Memory B cell (primary cell): ENCODE measurements around the gene SH3GLB2.
"Not testable (repeated sequence)": the region's sequence is repeated elsewhere in the genome, so short reads cannot be mapped to it uniquely, and the experiment has no call there.

Source experiments
- ATAC-seq: fragments of 150-1000 bp; cut with Tn5 transposase; 2 replicates; pipeline ENCODE4 v1.10.0; 2021; ENCODE audit warnings: low read depth, mild to moderate bottlenecking, moderate library complexity
- DNase-seq, 2 donors: peaks; one replicate each; pipeline ENCODE4 v3.0.0; 2022; ENCODE audit warnings: low spot score in 2 of 2
- H3K27ac Mint-ChIP-seq: one replicate; pipeline ENCODE4 v1.8.0; 2022; ENCODE audit warnings: mild to moderate bottlenecking, moderate library complexity, mixed read lengths
- H3K27me3 Mint-ChIP-seq: one replicate; pipeline ENCODE4 v1.8.0; 2022; ENCODE audit warnings: mixed read lengths
- H3K36me3 Mint-ChIP-seq: one replicate; pipeline ENCODE4 v1.8.0; 2022; ENCODE audit warnings: mild to moderate bottlenecking, mixed read lengths
- H3K4me1 Mint-ChIP-seq: one replicate; pipeline ENCODE4 v1.8.0; 2022; ENCODE audit warnings: mixed read lengths
- H3K4me3 Mint-ChIP-seq: one replicate; pipeline ENCODE4 v1.8.0; 2022; ENCODE audit warnings: mild to moderate bottlenecking, moderate library complexity, mixed read lengths
- H3K9me3 Mint-ChIP-seq: one replicate; pipeline ENCODE4 v1.8.0; 2022; ENCODE audit warnings: mixed read lengths

Gene SH3GLB2

GRCh38 chr9:129036923-129037766 lies 9.0 kb upstream of the SH3GLB2 start:
- Mint-ChIP-seq H3K27me3 (no peaks in the 10 kb centered on the region), H3K36me3 (peaks cover 6% of the 10 kb centered on the region), H3K4me1 (peaks cover 23% of the 10 kb centered on the region), H3K9me3 (no peaks in the 10 kb centered on the region), H3K27ac (peak overlapping the region; percentile 93), H3K4me3 (peak overlapping the region; percentile 93)
- DNase-seq (no peak), ATAC-seq (no peak)

- ATAC-seq: peak; percentile 98
- Mint-ChIP-seq H3K4me3 (peak within 1 kb of the TSS; percentile 93), H3K27ac (peak within 1 kb of the TSS; percentile 93), H3K4me1 (peaks cover 23% of the 10 kb centered on the region), H3K36me3 (no peaks in the 10 kb centered on the region), H3K27me3 (no peaks in the 10 kb centered on the region), H3K9me3 (no peaks in the 10 kb centered on the region)
- peak; percentile 82 to 89 for DNase-seq
Observed at GRCh38 chr9:129036241-129036922, 8.3 kb upstream of the SH3GLB2 start, which contains the start of gene MIGA2. Gene MIGA2, plus strand, starts transcription at chr9:129036626. Its CDS starts 3,969 bp downstream, at chr9:129040595.

GRCh38 chr9:129035838-129036237 lies 7.7 kb upstream of the SH3GLB2 start:
- H3K27me3 Mint-ChIP-seq, DNase-seq, H3K9me3 Mint-ChIP-seq, H3K36me3 Mint-ChIP-seq, ATAC-seq: not testable (repeated sequence)
- H3K4me3 Mint-ChIP-seq: peak overlapping the region; percentile 93
- H3K4me1 Mint-ChIP-seq: peaks cover 23% of the 10 kb centered on the region
- peak overlapping the region; percentile 93 for H3K27ac Mint-ChIP-seq

GRCh38 chr9:129033216-129033615 lies 5.1 kb upstream of the SH3GLB2 start:
- Mint-ChIP-seq H3K27me3 (no peaks in the 10 kb centered on the region), H3K4me1 (peaks cover 27% of the 10 kb centered on the region), H3K9me3 (no peaks in the 10 kb centered on the region), H3K4me3 (no peak overlapping the region), H3K36me3 (no peaks in the 10 kb centered on the region), H3K27ac (no peak overlapping the region)
- no peak for ATAC-seq
- no peak for DNase-seq

- Mint-ChIP-seq H3K27ac (no peak overlapping the region), H3K4me3 (no peak overlapping the region), H3K36me3 (no peaks in the 10 kb centered on the region), H3K9me3 (no peaks in the 10 kb centered on the region), H3K4me1 (peaks cover 22% of the 10 kb centered on the region), H3K27me3 (no peaks in the 10 kb centered on the region)
- DNase-seq (no peak), ATAC-seq (no peak)
Observed at GRCh38 chr9:129032541-129033159, 4.5 kb upstream of the SH3GLB2 start.

GRCh38 chr9:129031514-129031913 lies 3.4 kb upstream of the SH3GLB2 start:
- ATAC-seq: no peak
- H3K4me3 Mint-ChIP-seq: no peak overlapping the region
- no peaks in the 10 kb centered on the region for H3K9me3 Mint-ChIP-seq
- H3K27ac Mint-ChIP-seq: no peak overlapping the region
- no peaks in the 10 kb centered on the region for H3K27me3 Mint-ChIP-seq
- H3K36me3 Mint-ChIP-seq: no peaks in the 10 kb centered on the region
- peaks cover 19% of the 10 kb centered on the region for H3K4me1 Mint-ChIP-seq
- DNase-seq: no peak

- peaks cover 22% of the 10 kb centered on the region for H3K4me1 Mint-ChIP-seq
- H3K36me3 Mint-ChIP-seq: no peaks in the 10 kb centered on the region
- no peak overlapping the region for H3K27ac Mint-ChIP-seq
- H3K27me3 Mint-ChIP-seq: no peaks in the 10 kb centered on the region
- H3K4me3 Mint-ChIP-seq: no peak overlapping the region
- H3K9me3 Mint-ChIP-seq: no peaks in the 10 kb centered on the region
- ATAC-seq (no peak), DNase-seq (no peak)
Observed at GRCh38 chr9:129030191-129030590, 2.1 kb upstream of the SH3GLB2 start.

- Mint-ChIP-seq H3K4me1 (peaks cover 23% of the 10 kb centered on the region), H3K27me3 (no peaks in the 10 kb centered on the region), H3K27ac (peak overlapping the region; percentile 63), H3K4me3 (peak overlapping the region; percentile 86), H3K9me3 (no peaks in the 10 kb centered on the region), H3K36me3 (no peaks in the 10 kb centered on the region)
- ATAC-seq (peak; percentile 68), DNase-seq (no peak)
Observed at GRCh38 chr9:129027685-129028191, 393 bp downstream of the SH3GLB2 start.

GRCh38 chr9:129027224-129027684 lies 877 bp downstream of the SH3GLB2 start:
- H3K27ac Mint-ChIP-seq: peak overlapping the region; percentile 63
- no peaks in the 10 kb centered on the region for H3K9me3 Mint-ChIP-seq
- H3K4me1 Mint-ChIP-seq: peaks cover 23% of the 10 kb centered on the region
- H3K27me3 Mint-ChIP-seq: no peaks in the 10 kb centered on the region
- no peak for ATAC-seq
- H3K4me3 Mint-ChIP-seq: peak overlapping the region; percentile 86
- H3K36me3 Mint-ChIP-seq: no peaks in the 10 kb centered on the region
- no peak for DNase-seq

- DNase-seq (no peak), ATAC-seq (no peak)
- Mint-ChIP-seq H3K4me1 (peaks cover 27% of the 10 kb centered on the region), H3K36me3 (no peaks in the 10 kb centered on the region), H3K9me3 (no peaks in the 10 kb centered on the region), H3K4me3 (peak overlapping the region; percentile 86), H3K27me3 (no peaks in the 10 kb centered on the region), H3K27ac (no peak overlapping the region)
Observed at GRCh38 chr9:129026442-129027223, 1.5 kb downstream of the SH3GLB2 start.

- H3K4me1 Mint-ChIP-seq: peaks cover 25% of the 10 kb centered on the region
Observed at GRCh38 chr9:129023908-129024233, 4.3 kb downstream of the SH3GLB2 start.

GRCh38 chr9:129023036-129023907 lies 4.9 kb downstream of the SH3GLB2 start:
- Mint-ChIP-seq H3K27ac (peak overlapping the region; percentile 77), H3K36me3 (peaks cover 2% of the 10 kb centered on the region), H3K9me3 (no peaks in the 10 kb centered on the region), H3K27me3 (no peaks in the 10 kb centered on the region), H3K4me3 (no peak overlapping the region), H3K4me1 (peaks cover 25% of the 10 kb centered on the region)
- ATAC-seq (no peak), DNase-seq (no peak)

More at GRCh38 chr9:129023908-129024233, 4.3 kb downstream of the SH3GLB2 start:
- no peak overlapping the region for H3K4me3 Mint-ChIP-seq
- no peaks in the 10 kb centered on the region for H3K9me3 Mint-ChIP-seq
- ATAC-seq (no peak), DNase-seq (no peak)
- H3K36me3 Mint-ChIP-seq: peaks cover under 1% of the 10 kb centered on the region
- no peaks in the 10 kb centered on the region for H3K27me3 Mint-ChIP-seq
- H3K27ac Mint-ChIP-seq: no peak overlapping the region

- ATAC-seq (no peak), DNase-seq (no peak)
- Mint-ChIP-seq H3K27ac (peak overlapping the region; percentile 77), H3K4me1 (peaks cover 21% of the 10 kb centered on the region), H3K27me3 (no peaks in the 10 kb centered on the region), H3K4me3 (peak overlapping the region; percentile 53), H3K36me3 (peaks cover 5% of the 10 kb centered on the region), H3K9me3 (no peaks in the 10 kb centered on the region)
Observed at GRCh38 chr9:129022037-129022436, 6.1 kb downstream of the SH3GLB2 start.
